ENCODE data around the gene STARD4.

- no peak for TF ChIP-seq CTCF (conservative IDR thresholded peaks at IDR 0.05; ENCODE audit: low read depth, low read length)
- no peak for TF ChIP-seq EZH2 (IDR thresholded peaks at IDR 0.05; ENCODE audit: borderline replicate concordance, low read depth, low read length, poor library complexity, severe bottlenecking)
These were observed 36.8 kb upstream of the STARD4 start for GRCh38 chr5:111548992-111549649.

All from A673 (cell line).